Measurements from ENCODE around the gene INPP1.

DNA sequence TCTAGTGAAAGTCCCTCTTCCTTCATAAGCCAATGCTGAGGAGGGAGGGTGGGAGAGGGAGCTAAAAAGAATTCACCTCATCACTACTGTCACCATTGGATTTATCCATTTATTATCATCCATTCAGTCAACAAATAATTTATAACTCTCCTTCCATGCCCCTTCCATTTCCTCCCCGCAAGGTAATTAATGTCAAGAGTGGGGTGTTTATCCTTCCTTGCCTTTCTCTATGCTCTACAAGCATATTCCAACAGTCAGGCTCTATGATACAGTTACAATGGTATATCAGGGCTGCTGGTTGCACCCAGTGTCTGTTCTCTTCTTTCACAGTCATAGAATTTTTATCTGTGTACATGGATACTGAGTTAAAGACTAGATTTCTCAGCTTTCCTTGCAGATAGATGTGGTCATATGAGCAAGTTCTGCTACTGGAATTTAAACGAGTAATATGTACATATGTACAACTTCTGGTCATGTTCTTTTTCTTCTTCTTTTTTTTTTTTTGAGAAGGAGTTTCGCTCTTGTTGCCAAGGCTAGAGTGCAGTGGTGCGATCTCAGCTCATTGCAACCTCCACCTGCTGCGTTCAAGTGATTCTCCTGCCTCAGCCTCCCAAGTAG is 59.7 kb downstream of the INPP1 start:
- no peak for TF ChIP-seq ATF3 (IDR thresholded peaks at IDR 0.05)
- no peak for TF ChIP-seq CTCF (IDR thresholded peaks at IDR 0.05; ENCODE audit: low read depth, low read length, missing input control)

All from liver (tissue), 3 donors.